Fibroblast of lung (primary cell): Measurements from ENCODE around the gene NLRC5.

Source experiments
- CTCF ChIP-seq, 2 donors: IDR thresholded peaks in 1 of 2; conservative IDR thresholded peaks in 1 of 2; 1 replicate in 1 of 2; 2 replicates in 1 of 2; pipeline ENCODE4 v1.5.1; 2011 to 2012; ENCODE audit warnings: low read length in 2 of 2, control low read depth in 1 of 2, inconsistent platforms in 1 of 2, low read depth in 1 of 2, mild to moderate bottlenecking in 1 of 2
- EZH2 ChIP-seq: IDR thresholded peaks from 2 replicates; pipeline ENCODE4 v1.5.1; 2012; ENCODE audit warnings: low read length, control low read depth, mild to moderate bottlenecking; ENCODE audit errors: missing control alignments

DNA sequence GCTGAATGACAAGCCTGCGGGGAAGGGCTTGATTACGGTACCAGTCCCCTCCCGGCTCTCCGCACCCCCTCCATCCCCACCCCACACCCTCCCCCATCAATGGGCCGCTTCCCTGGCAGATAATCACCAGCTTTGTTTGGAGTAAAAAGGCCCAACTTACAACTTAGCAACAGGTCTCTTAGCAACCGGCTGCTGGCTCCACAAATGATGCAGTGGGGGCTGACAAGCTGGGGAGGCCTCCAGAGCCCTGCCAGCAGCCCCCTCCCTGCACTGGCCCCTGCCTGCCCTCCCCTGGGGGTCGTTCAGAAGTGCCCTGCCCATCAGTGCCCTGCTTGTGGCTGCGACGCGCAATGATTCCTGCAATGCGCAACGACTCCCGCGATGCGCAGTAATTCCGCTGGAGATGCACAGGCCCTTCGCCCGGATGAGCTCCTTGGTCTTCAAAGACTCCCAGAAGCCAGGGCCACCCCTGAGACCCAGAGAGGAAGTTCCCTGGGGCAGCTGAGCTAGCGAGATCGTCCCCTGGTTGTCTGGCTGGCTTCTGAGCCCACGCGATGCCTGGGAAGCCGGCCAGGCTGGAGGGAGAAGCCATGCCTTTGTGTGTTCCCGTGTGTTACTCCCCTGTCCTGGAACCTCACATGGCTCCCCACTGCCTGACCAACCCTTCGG lies 126.3 kb downstream of the NLRC5 start:
- TF ChIP-seq CTCF (conservative IDR thresholded peaks at IDR 0.05 in 1 of 2, IDR thresholded peaks at IDR 0.05 in 1 of 2; ENCODE audit: low read depth in 1 of 2, low read length in 2 of 2) (no peak), EZH2 (no peak)
